HepG2 (cell line): ENCODE data around the gene SCN2A. TPM values are rescaled to one million over a fixed set of nuclear protein-coding genes. Genes with fewer than 3 reads are reported as not detected.

Source experiments
- ATAC-seq: fragments of 200-7000 bp; cut with Tn5 transposase; 3 replicates; pipeline ENCODE4 v1.9.1; 2020; ENCODE audit warnings: mild to moderate bottlenecking, moderate library complexity
- BruUV-seq: library from RNA; stranded (reverse); fragments of 400-500 nt; replicated peaks from 2 replicates; lab custom pipeline; 2021; lab: Mats Ljungman, UMichigan
- CTCF ChIA-PET: fragments of 300-600 bp; formaldehyde crosslinking; extraction: SDS; loops from one replicate; lab custom pipeline; 2021; ENCODE audit warnings: low total read pairs, inconsistent platforms, low intra/inter-chr PET ratio; lab: Yijun Ruan, JAX
- POLR2A ChIA-PET: fragments of 350-600 bp; sonication (Branson Sonifier 250); formaldehyde crosslinking; loops from one replicate; lab custom pipeline; 2020; ENCODE audit warnings: antibody characterized with exemption, inconsistent platforms; lab: Yijun Ruan, JAX
- DNase-seq: peaks from one replicate; pipeline ENCODE4 v3.0.0-alpha.2; 2015; ENCODE audit warnings: low spot score
- FAIRE-seq: peaks from 3 replicates; lab custom pipeline; 2011; peaks lifted over from hg19 to GRCh38; lab: Jason Lieb, UNC
- H2AFZ ChIP-seq: one replicate; pipeline ENCODE4 v1.6.1; 2011; ENCODE audit warnings: low read length, inconsistent platforms
- H3K27ac ChIP-seq: fragments of 300-600 bp; 3 replicates; pipeline ENCODE4 v1.8.0; 2011; ENCODE audit warnings: mixed run types, mild to moderate bottlenecking, mixed read lengths, low read length, inconsistent platforms; ENCODE audit not compliant: insufficient read depth; ENCODE audit errors: extremely low read length
- H3K27me3 ChIP-seq, 2 experiments: fragments of 200-600 bp in 1 of 2; 2 replicates in 1 of 2; 3 replicates in 1 of 2; pipeline versions ENCODE4 v1.6.0 to v1.8.0; 2011; ENCODE audit warnings: low read length in 2 of 2, mild to moderate bottlenecking in 2 of 2, moderate library complexity in 2 of 2, inconsistent platforms in 1 of 2; ENCODE audit not compliant: insufficient read depth in 2 of 2, control insufficient read depth in 1 of 2
- H3K36me3 ChIP-seq, 2 experiments: fragments of 200-600 bp in 1 of 2; replicated peaks in 1 of 2; 2 replicates in 1 of 2; 3 replicates in 1 of 2; pipeline versions ENCODE4 v1.5.1 to v1.8.0; 2011; ENCODE audit warnings: low read length in 2 of 2, inconsistent platforms in 1 of 2; ENCODE audit not compliant: insufficient read depth in 2 of 2, control insufficient read depth in 1 of 2
- H3K4me1 ChIP-seq: 2 replicates; pipeline ENCODE4 v1.5.1; 2012; ENCODE audit warnings: low read length, inconsistent platforms; ENCODE audit not compliant: insufficient read depth
- H3K4me2 ChIP-seq: 2 replicates; pipeline ENCODE4 v1.6.0; 2011; ENCODE audit warnings: low read depth, low read length, inconsistent platforms
- H3K4me3 ChIP-seq, 3 experiments: fragments of 200-600 bp in 1 of 3; sonication (generic), shearing (Covaris generic) in 1 of 3; replicated peaks in 1 of 3; 2 replicates each; pipeline ENCODE4 v1.5.1; 2011 to 2016; ENCODE audit warnings: low read length in 3 of 3, inconsistent platforms in 2 of 3, low read depth in 2 of 3, mild to moderate bottlenecking in 2 of 3, control low read depth in 1 of 3, mixed read lengths in 1 of 3; ENCODE audit not compliant: insufficient read depth in 1 of 3
- H3K79me2 ChIP-seq: one replicate; pipeline ENCODE4 v1.6.1; 2011; ENCODE audit warnings: low read length, inconsistent platforms; ENCODE audit not compliant: insufficient read depth
- H3K9ac ChIP-seq: 2 replicates; pipeline ENCODE4 v1.6.0; 2011; ENCODE audit warnings: mild to moderate bottlenecking, low read depth, low read length, inconsistent platforms; ENCODE audit not compliant: insufficient read depth
- H3K9me3 ChIP-seq: 2 replicates; pipeline ENCODE4 v1.5.1; 2012; ENCODE audit warnings: mild to moderate bottlenecking, low read length
- H4K20me1 ChIP-seq: 2 replicates; pipeline ENCODE4 v1.6.0; 2011; ENCODE audit warnings: inconsistent platforms, mild to moderate bottlenecking, low read length, moderate library complexity; ENCODE audit not compliant: insufficient read depth
- PAX8 ChIP-seq: sonication (generic); formaldehyde crosslinking; IDR thresholded peaks from 2 replicates; pipeline ENCODE4 v1.8.0; 2022; ENCODE audit warnings: mild to moderate bottlenecking, missing genetic modification reagents, borderline replicate concordance
- PLRG1 ChIP-seq: fragments of 450-650 bp; conservative IDR thresholded peaks from 2 replicates; pipeline ENCODE4 v1.6.1; 2016
- TAF15 ChIP-seq: fragments of 200-400 bp; formaldehyde crosslinking; IDR thresholded peaks from one replicate; pipeline ENCODE4 v1.6.1; 2018; ENCODE audit warnings: mild to moderate bottlenecking, low read depth, low read length; ENCODE audit not compliant: poor library complexity, severe bottlenecking
- ZBTB49 ChIP-seq: sonication (generic); formaldehyde crosslinking; IDR thresholded peaks from 2 replicates; pipeline ENCODE4 v1.4.0; 2020; ENCODE audit warnings: missing genetic modification reagents, borderline replicate concordance
- ZKSCAN8 ChIP-seq: IDR thresholded peaks from 2 replicates; pipeline ENCODE4 v1.6.1; 2016; ENCODE audit warnings: borderline replicate concordance, missing genetic modification reagents, missing compliant biosample characterization
- ZNF354B ChIP-seq: sonication (generic); formaldehyde crosslinking; IDR thresholded peaks from 2 replicates; pipeline ENCODE4 v1.8.0; 2022; ENCODE audit warnings: mild to moderate bottlenecking, missing genetic modification reagents
- ZNF75D ChIP-seq: sonication (generic); formaldehyde crosslinking; IDR thresholded peaks from 2 replicates; pipeline ENCODE4 v1.8.1; 2023; ENCODE audit warnings: missing genetic modification reagents, mild to moderate bottlenecking, borderline replicate concordance
- in situ Hi-C: cut with HindIII; loops from 2 replicates; pipeline ENCODE4 v1.10.0; 2017; ENCODE audit warnings: low pct_unique_long_range_greater_than_20kb; ENCODE audit not compliant: extremely low pct_ligation_motif_present
- intact Hi-C: fragments of 100-400 bp; cut with micrococcal nuclease; formaldehyde crosslinking; loops from one replicate; pipeline ENCODE4 v1.10.0; 2022; ENCODE audit not compliant: unreplicated experiment
- polyA plus RNA-seq, 8 experiments: library from polyadenylated mRNA; depleted of rRNA in 3 of 8; stranded (reverse) in 7 of 8; unstranded in 1 of 8; fragments of >200 nt; fragmentation: Illumina TruSeq in 4 of 8; extraction: Trizol in 4 of 8; gene quantifications; 2 replicates each; pipeline versions ENCODE4 v1.2.1 to v1.2.3, GENCODE V29; 2011 to 2016; ENCODE audit warnings: low read depth in 4 of 8, missing spikeins in 1 of 8, mixed read lengths in 1 of 8; ENCODE audit not compliant: insufficient read depth in 1 of 8
- total RNA-seq, 5 experiments: library from RNA; depleted of rRNA; stranded (reverse); fragments of >200 nt; fragmentation: Illumina TruSeq; extraction: Trizol; gene quantifications; 2 replicates each; pipeline ENCODE4 v1.2.3, GENCODE V29; 2016; ENCODE audit warnings: low read depth in 1 of 5
- TF ChIP-seq, protein P1 (sequence below): sonication (generic); formaldehyde crosslinking; IDR thresholded peaks from 2 replicates; pipeline ENCODE4 v1.4.0; 2020; ENCODE audit warnings: mild to moderate bottlenecking, missing genetic modification reagents

Gene SCN2A
- total and polyA plus RNA-seq, 2 of the 13 experiments (the other 11 are each of a cell fraction or from before 2014, with no cell fraction given) = 0.20 to 0.30 TPM

DNA sequence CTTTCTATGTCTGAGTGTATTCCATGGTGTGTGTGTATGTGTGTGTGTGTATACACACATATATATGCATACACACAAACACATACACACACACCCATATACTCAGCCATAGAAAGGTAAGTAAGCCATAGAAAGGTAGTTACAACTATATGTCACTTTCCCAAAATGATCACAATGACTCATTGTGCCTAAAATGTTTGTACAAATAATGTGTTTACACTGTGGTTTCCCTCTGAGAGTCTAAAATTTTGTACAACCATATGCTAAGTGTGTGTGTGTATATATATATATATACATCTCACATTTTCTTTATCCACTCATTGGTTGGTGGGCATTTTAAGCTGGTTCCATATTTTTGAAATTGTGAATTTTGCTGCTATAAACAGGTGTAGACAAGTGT lies 175.0 kb downstream of the SCN2A start:
- H3K4me1 ChIP-seq = no peaks in the 10 kb centered on the region
- H3K9ac ChIP-seq = no peak overlapping the region
- FAIRE-seq = no peak
- H2AFZ ChIP-seq = no peak overlapping the region
- TF ChIP-seq ZNF354B (CRISPR knock-in tag) (no peak), ZNF75D (CRISPR knock-in tag) (no peak), ZKSCAN8 (CRISPR knock-in tag) (no peak), PLRG1 (no peak), PAX8 (CRISPR knock-in tag) (no peak), ZBTB49 (CRISPR knock-in tag) (no peak), TAF15 (no peak)
- TF ChIP-seq, protein P1, sequence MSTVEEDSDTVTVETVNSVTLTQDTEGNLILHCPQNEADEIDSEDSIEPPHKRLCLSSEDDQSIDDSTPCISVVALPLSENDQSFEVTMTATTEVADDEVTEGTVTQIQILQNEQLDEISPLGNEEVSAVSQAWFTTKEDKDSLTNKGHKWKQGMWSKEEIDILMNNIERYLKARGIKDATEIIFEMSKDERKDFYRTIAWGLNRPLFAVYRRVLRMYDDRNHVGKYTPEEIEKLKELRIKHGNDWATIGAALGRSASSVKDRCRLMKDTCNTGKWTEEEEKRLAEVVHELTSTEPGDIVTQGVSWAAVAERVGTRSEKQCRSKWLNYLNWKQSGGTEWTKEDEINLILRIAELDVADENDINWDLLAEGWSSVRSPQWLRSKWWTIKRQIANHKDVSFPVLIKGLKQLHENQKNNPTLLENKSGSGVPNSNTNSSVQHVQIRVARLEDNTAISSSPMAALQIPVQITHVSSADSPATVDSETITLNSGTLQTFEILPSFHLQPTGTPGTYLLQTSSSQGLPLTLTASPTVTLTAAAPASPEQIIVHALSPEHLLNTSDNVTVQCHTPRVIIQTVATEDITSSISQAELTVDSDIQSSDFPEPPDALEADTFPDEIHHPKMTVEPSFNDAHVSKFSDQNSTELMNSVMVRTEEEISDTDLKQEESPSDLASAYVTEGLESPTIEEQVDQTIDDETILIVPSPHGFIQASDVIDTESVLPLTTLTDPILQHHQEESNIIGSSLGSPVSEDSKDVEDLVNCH = no peak
- no peaks in the 10 kb centered on the region for H3K79me2 ChIP-seq
- BruUV-seq = no TSS peak
- no peaks in the 10 kb centered on the region for H3K27me3 ChIP-seq
- DNase-seq = no peak
- H3K36me3 ChIP-seq = no peaks in the 10 kb centered on the region
- intact Hi-C loops (no loop called here), in situ Hi-C loops (no loop called here)
- no peaks in the 10 kb centered on the region for H4K20me1 ChIP-seq
- no peak overlapping the region for H3K4me2 ChIP-seq
- H3K9me3 ChIP-seq = no peaks in the 10 kb centered on the region
- no peak overlapping the region for H3K27ac ChIP-seq
- POLR2A ChIA-PET = no interaction called here
- no peak overlapping the region for H3K4me3 ChIP-seq
- CTCF ChIA-PET = no interaction called here
- no peak for ATAC-seq
